OCI-LY7 (cell line): Measurements from ENCODE around the gene HAPLN2. TPM values are rescaled to one million over a fixed set of nuclear protein-coding genes. Genes with fewer than 3 reads are reported as not detected.

Experiments used
- BruUV-seq: library from RNA; stranded (reverse); fragments of 400-500 nt; replicated peaks from 2 replicates; lab custom pipeline; 2021; lab: Mats Ljungman, UMichigan
- CTCF ChIA-PET: fragments of 300-600 bp; sonication (Branson Sonifier 250); formaldehyde crosslinking; loops from one replicate; lab custom pipeline; 2022; ENCODE audit warnings: antibody characterized with exemption; ENCODE audit not compliant: unreplicated experiment; lab: Charles Lee
- POLR2A ChIA-PET: fragments of 300-600 bp; sonication (Branson Sonifier 250); formaldehyde crosslinking; loops from one replicate; lab custom pipeline; 2022; ENCODE audit warnings: antibody characterized with exemption; lab: Charles Lee
- DNase-seq: peaks from one replicate; pipeline ENCODE4 v3.0.0-alpha.2; 2015; ENCODE audit warnings: low spot score
- H2AFZ ChIP-seq: fragments of 200-600 bp; sonication (generic), shearing (Covaris generic); 2 replicates; pipeline ENCODE4 v1.6.1; 2014; ENCODE audit warnings: mild to moderate bottlenecking, antibody characterized with exemption, low read length, moderate library complexity
- H3K27ac ChIP-seq: fragments of 200-600 bp; sonication (generic); 2 replicates; pipeline ENCODE4 v1.5.1; 2014; ENCODE audit warnings: mixed run types, low read depth, mild to moderate bottlenecking, moderate library complexity, low read length, inconsistent platforms; ENCODE audit not compliant: poor library complexity, severe bottlenecking
- H3K36me3 ChIP-seq: fragments of 200-600 bp; sonication (generic); 2 replicates; pipeline ENCODE4 v1.6.1; 2014; ENCODE audit warnings: mild to moderate bottlenecking, antibody characterized with exemption, low read length, moderate library complexity, mixed read lengths; ENCODE audit not compliant: insufficient read depth
- H3K4me1 ChIP-seq: fragments of 200-600 bp; sonication (generic); 2 replicates; pipeline ENCODE4 v1.5.1; 2014; ENCODE audit warnings: mild to moderate bottlenecking, low read length; ENCODE audit not compliant: insufficient read depth, poor library complexity, severe bottlenecking
- H3K4me2 ChIP-seq: fragments of 200-600 bp; sonication (generic); 2 replicates; pipeline ENCODE4 v1.6.1; 2014; ENCODE audit warnings: mild to moderate bottlenecking, low read length
- H3K4me3 ChIP-seq: fragments of 200-600 bp; sonication (generic); 2 replicates; pipeline ENCODE4 v1.5.1; 2014; ENCODE audit warnings: mild to moderate bottlenecking, low read depth, low read length; ENCODE audit not compliant: poor library complexity, severe bottlenecking
- H3K79me2 ChIP-seq: fragments of 200-600 bp; sonication (generic); 2 replicates; pipeline ENCODE4 v1.6.1; 2016; ENCODE audit warnings: low read depth, mild to moderate bottlenecking, low read length, moderate library complexity, mixed read lengths; ENCODE audit not compliant: insufficient read depth
- H3K9me2 ChIP-seq: fragments of 200-600 bp; sonication (generic); 2 replicates; pipeline ENCODE4 v1.6.1; 2016; ENCODE audit warnings: mild to moderate bottlenecking, low read length, mixed read lengths; ENCODE audit not compliant: insufficient read depth
- H3K9me3 ChIP-seq: fragments of 200-600 bp; sonication (generic); 2 replicates; pipeline ENCODE4 v1.6.1; 2014; ENCODE audit warnings: mild to moderate bottlenecking, mixed run types, low read length, mixed read lengths
- H4K20me1 ChIP-seq: fragments of 200-600 bp; sonication (generic); 2 replicates; pipeline ENCODE4 v1.6.1; 2014; ENCODE audit warnings: mild to moderate bottlenecking, antibody characterized with exemption, low read length, moderate library complexity, mixed read lengths; ENCODE audit not compliant: insufficient read depth
- EZH2phosphoT487 ChIP-seq: fragments of 200-600 bp; sonication (generic); IDR thresholded peaks from 2 replicates; pipeline ENCODE4 v1.6.1; 2018; ENCODE audit warnings: low read depth, borderline replicate concordance, mild to moderate bottlenecking, mixed run types, antibody characterized with exemption, low read length, moderate library complexity, mixed read lengths
- intact Hi-C: fragments of 100-400 bp; cut with micrococcal nuclease; formaldehyde crosslinking; loops from one replicate; pipeline ENCODE4 v1.10.0; 2022; ENCODE audit not compliant: unreplicated experiment
- total RNA-seq, 2 experiments: library from RNA; depleted of rRNA in 1 of 2; stranded (reverse); fragments of >200 nt in 1 of 2; shearing (Covaris generic) in 1 of 2; gene quantifications; 2 replicates each; pipeline ENCODE4 v1.2.3, GENCODE V29; 2014 to 2022
- TF ChIP-seq, protein P1 (sequence below): fragments of 200-600 bp; sonication (generic); conservative IDR thresholded peaks from 2 replicates; pipeline ENCODE4 v1.5.1; 2014; ENCODE audit warnings: mild to moderate bottlenecking, antibody characterized with exemption, low read length, moderate library complexity, mixed read lengths

HAPLN2 gene
- total RNA-seq, 2 experiments from 2014 or later, result 0.41 to 1.1 TPM

DNA sequence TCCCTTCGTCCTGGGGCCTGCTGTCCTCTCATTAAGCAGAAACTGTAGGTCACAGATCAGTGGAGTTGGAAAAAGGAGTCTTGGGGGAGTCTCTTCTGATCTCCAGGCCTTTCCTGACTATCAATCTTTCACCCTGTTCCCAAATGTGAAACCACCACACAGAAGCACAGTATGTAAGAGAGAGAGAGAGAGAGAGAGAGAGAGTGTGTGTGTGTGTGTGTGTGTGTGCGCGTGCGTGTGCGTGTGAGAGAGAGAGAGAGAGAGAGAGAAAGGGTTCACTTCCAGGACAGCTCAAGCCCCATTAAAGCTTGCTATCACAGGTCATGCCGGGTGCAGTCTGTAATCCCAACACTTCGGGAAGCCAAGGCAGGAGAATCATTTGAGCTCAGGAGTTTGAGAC lies 41.2 kb upstream of the HAPLN2 start:
- Histone ChIP-seq H3K79me2 (no peaks in the 10 kb centered on the region), H3K4me1 (peaks cover 19% of the 10 kb centered on the region), H3K4me2 (no peak overlapping the region), H3K9me3 (no peaks in the 10 kb centered on the region), H3K4me3 (no peak overlapping the region), H3K36me3 (no peaks in the 10 kb centered on the region), H3K27ac (no peak overlapping the region), H2AFZ (no peak overlapping the region), H3K9me2 (no peaks in the 10 kb centered on the region), H4K20me1 (no peaks in the 10 kb centered on the region)
- intact Hi-C loops, result no loop called here
- ChIA-PET POLR2A (no interaction called here), CTCF (no interaction called here)
- no TSS peak for BruUV-seq
- DNase-seq, result no peak
- no peak for TF ChIP-seq EZH2phosphoT487
- TF ChIP-seq, protein P1, sequence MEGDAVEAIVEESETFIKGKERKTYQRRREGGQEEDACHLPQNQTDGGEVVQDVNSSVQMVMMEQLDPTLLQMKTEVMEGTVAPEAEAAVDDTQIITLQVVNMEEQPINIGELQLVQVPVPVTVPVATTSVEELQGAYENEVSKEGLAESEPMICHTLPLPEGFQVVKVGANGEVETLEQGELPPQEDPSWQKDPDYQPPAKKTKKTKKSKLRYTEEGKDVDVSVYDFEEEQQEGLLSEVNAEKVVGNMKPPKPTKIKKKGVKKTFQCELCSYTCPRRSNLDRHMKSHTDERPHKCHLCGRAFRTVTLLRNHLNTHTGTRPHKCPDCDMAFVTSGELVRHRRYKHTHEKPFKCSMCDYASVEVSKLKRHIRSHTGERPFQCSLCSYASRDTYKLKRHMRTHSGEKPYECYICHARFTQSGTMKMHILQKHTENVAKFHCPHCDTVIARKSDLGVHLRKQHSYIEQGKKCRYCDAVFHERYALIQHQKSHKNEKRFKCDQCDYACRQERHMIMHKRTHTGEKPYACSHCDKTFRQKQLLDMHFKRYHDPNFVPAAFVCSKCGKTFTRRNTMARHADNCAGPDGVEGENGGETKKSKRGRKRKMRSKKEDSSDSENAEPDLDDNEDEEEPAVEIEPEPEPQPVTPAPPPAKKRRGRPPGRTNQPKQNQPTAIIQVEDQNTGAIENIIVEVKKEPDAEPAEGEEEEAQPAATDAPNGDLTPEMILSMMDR, result no peak

DNA sequence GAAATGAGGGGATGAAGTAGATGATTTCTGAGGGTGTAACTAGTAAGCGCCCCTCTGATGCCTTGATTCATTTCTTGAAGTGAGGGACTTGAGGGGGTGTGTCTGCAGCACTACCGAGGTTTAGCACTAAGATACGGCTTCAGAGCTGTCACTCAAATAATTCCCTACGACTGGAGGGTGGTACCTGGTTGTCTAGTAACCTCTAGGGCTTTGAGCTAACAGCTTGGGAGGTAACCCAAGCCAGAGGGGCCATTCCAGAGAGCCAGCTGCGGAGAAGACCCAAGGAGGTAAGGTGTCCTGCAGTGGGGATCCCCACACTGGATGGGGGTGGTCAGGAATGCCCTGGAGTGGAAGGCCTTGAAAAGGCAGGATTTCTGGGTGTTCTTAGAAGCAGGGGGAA lies 39.7 kb upstream of the HAPLN2 start, which contains the start of gene TTC24:
Gene TTC24, plus strand, starts transcription at position 252 of the 400 bp plus-strand sequence. CDS start 1,642 bp downstream, outside the sequence.
- TF ChIP-seq EZH2phosphoT487, result no peak
- TF ChIP-seq, protein P1, result no peak
- CTCF ChIA-PET, result interaction anchor here (1.2 kb wide), 1 partner anchor 48 kb away, joined by 3 read pairs; no protein-coding TSS in a partner anchor
- no peak within 1 kb of the TSS for H3K27ac ChIP-seq
- no peaks in the 10 kb centered on the region for H3K36me3 ChIP-seq
- intact Hi-C loops, result no loop called here
- POLR2A ChIA-PET, result interaction anchor here (0.6 to 1.1 kb wide), 6 partner anchors 17 to 236 kb away, joined by 3 to 4 read pairs (median 3); no protein-coding TSS in a partner anchor
- DNase-seq, result no peak
- no peak within 1 kb of the TSS for H2AFZ ChIP-seq
- no TSS peak for BruUV-seq
- H3K4me2 ChIP-seq, result no peak within 1 kb of the TSS
- H3K9me2 ChIP-seq, result no peaks in the 10 kb centered on the region
- H3K4me1 ChIP-seq, result peaks cover 33% of the 10 kb centered on the region
- H4K20me1 ChIP-seq, result no peaks in the 10 kb centered on the region
- H3K79me2 ChIP-seq, result no peaks in the 10 kb centered on the region
- H3K4me3 ChIP-seq, result no peak within 1 kb of the TSS
- no peaks in the 10 kb centered on the region for H3K9me3 ChIP-seq
